NB4 (cell line): ENCODE data around the gene RGL1.

Source experiments
- MYC ChIP-seq: IDR thresholded peaks from 2 replicates; pipeline ENCODE4 v1.6.1; 2011; ENCODE audit warnings: low read depth, low read length
- TF ChIP-seq, protein P1 (sequence below): IDR thresholded peaks from one replicate; pipeline ENCODE4 v1.5.1; 2012; ENCODE audit warnings: low read depth, low read length

DNA sequence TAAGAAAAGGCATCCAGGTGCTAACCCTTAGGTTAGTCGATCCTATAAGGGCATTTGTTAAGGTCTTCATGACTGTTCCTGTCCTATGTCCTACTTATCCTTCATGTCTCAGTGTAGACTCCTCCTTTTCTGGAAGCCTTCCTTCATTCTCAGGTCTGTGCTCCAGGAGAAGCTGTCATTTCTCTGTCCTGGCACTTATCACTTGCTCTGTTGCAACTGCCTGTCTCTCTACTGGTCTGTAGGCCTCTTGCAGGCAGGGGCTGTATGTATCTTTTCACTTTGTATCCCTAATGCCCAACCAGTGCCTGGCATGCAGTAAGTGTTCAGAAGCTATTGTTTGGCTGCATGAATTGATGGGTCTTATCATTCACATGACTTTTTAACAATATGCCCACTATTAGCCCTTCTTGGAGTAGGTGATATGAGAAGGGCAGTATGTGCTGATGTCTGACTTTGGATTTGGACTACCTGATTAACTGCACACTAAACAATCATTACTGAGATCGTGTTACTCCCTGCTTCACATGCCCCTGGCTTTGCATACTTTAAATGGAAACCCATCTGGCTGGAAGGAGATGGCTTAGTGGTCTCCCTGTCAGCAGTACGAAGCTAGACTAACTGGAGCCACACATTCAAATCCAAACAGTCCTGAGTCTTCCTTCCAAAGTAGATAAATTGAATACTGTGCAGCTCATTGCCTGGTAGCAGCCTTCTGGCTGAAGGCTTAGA, 88.8 kb downstream of the RGL1 start:
- TF ChIP-seq, protein P1, sequence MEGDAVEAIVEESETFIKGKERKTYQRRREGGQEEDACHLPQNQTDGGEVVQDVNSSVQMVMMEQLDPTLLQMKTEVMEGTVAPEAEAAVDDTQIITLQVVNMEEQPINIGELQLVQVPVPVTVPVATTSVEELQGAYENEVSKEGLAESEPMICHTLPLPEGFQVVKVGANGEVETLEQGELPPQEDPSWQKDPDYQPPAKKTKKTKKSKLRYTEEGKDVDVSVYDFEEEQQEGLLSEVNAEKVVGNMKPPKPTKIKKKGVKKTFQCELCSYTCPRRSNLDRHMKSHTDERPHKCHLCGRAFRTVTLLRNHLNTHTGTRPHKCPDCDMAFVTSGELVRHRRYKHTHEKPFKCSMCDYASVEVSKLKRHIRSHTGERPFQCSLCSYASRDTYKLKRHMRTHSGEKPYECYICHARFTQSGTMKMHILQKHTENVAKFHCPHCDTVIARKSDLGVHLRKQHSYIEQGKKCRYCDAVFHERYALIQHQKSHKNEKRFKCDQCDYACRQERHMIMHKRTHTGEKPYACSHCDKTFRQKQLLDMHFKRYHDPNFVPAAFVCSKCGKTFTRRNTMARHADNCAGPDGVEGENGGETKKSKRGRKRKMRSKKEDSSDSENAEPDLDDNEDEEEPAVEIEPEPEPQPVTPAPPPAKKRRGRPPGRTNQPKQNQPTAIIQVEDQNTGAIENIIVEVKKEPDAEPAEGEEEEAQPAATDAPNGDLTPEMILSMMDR: no peak
- TF ChIP-seq MYC: no peak
